Measurements from ENCODE around the gene SMG6. TPM values are rescaled to one million over a fixed set of nuclear protein-coding genes. Genes with fewer than 3 reads are reported as not detected.

Gene SMG6
- total and polyA plus RNA-seq, 2 donors (not counting 3 experiments of a cell fraction or from before 2014, with no cell fraction given): 40.1 to 42.2 TPM

DNA sequence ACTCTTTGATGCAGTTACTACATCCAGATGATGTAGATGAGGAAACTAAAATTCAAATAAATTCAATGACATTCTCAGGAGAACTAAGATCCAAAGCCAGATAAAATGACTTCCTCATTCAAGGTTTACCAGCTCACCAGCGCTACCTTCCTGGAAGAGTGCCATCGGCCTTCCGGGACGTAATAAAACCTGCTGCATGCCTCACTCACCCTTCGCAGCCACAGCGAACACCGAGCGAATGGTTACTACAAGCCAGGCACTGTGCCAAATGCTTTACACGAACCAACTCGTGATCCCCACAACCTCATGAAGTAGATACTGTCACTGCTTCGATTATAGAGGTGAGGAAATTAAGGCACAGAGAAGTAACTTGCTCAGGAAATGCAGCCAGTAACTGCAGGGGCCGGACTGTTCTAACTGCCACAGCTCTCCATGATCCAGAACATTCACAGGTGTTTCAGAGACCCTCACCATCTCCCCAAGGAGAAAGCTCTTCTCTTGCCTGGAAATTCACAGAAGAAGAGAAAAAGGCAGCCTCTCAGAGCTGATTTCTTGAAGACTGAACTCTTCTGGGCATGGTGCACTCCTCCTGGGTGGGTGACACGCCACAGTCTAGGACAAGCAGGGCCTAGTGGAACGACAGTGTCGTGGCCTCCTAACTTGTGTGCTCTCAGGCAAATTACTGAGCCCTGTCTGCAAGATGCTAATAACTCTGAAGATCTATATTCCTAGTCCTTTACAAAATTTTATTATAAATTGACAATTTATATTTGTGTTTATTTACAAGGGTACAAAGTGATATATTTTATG lies 201.9 kb downstream of the SMG6 start:
- ChIA-PET POLR2A (no interaction called here), CTCF (interaction anchor here (0.7 to 1.0 kb wide), 2 partner anchors 11 to 17 kb away, joined by 3 read pairs; no protein-coding TSS in a partner anchor)
- FAIRE-seq (no peak), DNase-seq (ENCODE audit: low read depth, low spot score) (no peak)
- H3K36me3 ChIP-seq (ENCODE audit: control insufficient read depth in 2 of 2, extremely low read depth in 1 of 2, insufficient read depth in 2 of 2, low read length in 2 of 2): no peaks in the 10 kb centered on the region
- H4K20me1 ChIP-seq (replicated peaks; ENCODE audit: control insufficient read depth, extremely low read depth, insufficient read depth, low read length): no peaks in the 10 kb centered on the region
- H3K27ac ChIP-seq (ENCODE audit: insufficient read depth, low read depth, low read length): no peak overlapping the region
- H3K4me1 ChIP-seq (ENCODE audit: control insufficient read depth, extremely low read depth, insufficient read depth, low read length): peaks cover 10% of the 10 kb centered on the region
- TF ChIP-seq, protein P1, sequence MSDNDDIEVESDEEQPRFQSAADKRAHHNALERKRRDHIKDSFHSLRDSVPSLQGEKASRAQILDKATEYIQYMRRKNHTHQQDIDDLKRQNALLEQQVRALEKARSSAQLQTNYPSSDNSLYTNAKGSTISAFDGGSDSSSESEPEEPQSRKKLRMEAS (IDR thresholded peaks at IDR 0.05; ENCODE audit: insufficient read depth, insufficient read length): no peak
- no peak for TF ChIP-seq JUN (IDR thresholded peaks at IDR 0.05; ENCODE audit: borderline replicate concordance, insufficient read depth, insufficient read length, low read depth)
- no peak overlapping the region for H3K4me3 ChIP-seq (replicated peaks in 1 of 3; ENCODE audit: insufficient read depth in 1 of 3, low read depth in 1 of 3, low read length in 3 of 3)
- H3K9me3 ChIP-seq (replicated peaks; ENCODE audit: control insufficient read depth, insufficient read depth, low read length): no peaks in the 10 kb centered on the region
- BruUV-seq (replicated peaks): no TSS peak
- dilution Hi-C loops (cut with MboI; ENCODE audit: extremely low pct_ligation_motif_present, low sequenced_read_pairs) (no loop called here), intact Hi-C loops (cut with micrococcal nuclease) (no loop called here)
- H3K79me2 ChIP-seq (ENCODE audit: control insufficient read depth, insufficient read depth, low read length): no peaks in the 10 kb centered on the region
- no peak overlapping the region for H2AFZ ChIP-seq (ENCODE audit: low read depth, low read length)
- no peak overlapping the region for H3K4me2 ChIP-seq (ENCODE audit: insufficient read depth, low read length)
- H3K27me3 ChIP-seq (ENCODE audit: control insufficient read depth in 2 of 2, insufficient read depth in 2 of 2, low read length in 2 of 2): no peaks in the 10 kb centered on the region
- H3K9me1 ChIP-seq (replicated peaks; ENCODE audit: control insufficient read depth, extremely low read depth, insufficient read depth, low read length): no peaks in the 10 kb centered on the region
- H3K9ac ChIP-seq (replicated peaks; ENCODE audit: extremely low read depth, insufficient read depth, low read length): no peak overlapping the region

DNA sequence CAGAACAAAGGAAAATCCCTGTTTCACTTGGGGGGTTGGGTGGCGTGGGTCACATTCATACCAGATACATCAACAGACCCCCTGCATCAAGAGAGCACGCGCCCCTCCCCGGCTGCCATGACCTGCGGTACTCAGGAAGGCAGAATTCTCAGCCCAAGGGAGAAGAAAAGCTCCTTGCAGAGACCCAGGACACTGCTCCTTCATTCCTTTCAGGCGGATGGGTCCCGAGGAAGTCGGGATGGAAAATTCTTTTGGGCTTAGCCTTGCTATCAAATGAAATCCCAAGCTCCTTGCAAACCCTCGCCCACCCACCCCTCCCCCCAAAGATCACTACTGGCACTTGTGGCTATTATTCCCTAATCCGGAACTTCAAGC lies 208.1 kb downstream of the SMG6 start:
- DNase-seq (ENCODE audit: low read depth, low spot score) (no peak), FAIRE-seq (no peak)
- TF ChIP-seq POLR2AphosphoS5 (IDR thresholded peaks at IDR 0.05; ENCODE audit: insufficient read depth, low read depth, low read length): no peak
- TF ChIP-seq CTCF (IDR thresholded peaks at IDR 0.05; ENCODE audit: extremely low read depth in 1 of 2, insufficient read depth in 1 of 2, low read depth in 1 of 2, low read length in 2 of 2): no peak
- no peak for TF ChIP-seq FOS (IDR thresholded peaks at IDR 0.05; ENCODE audit: borderline replicate concordance, insufficient read depth, low read length)
- TF ChIP-seq GATA2 (IDR thresholded peaks at IDR 0.05; ENCODE audit: insufficient read depth, insufficient read length, low read depth, low read length): no peak
- TF ChIP-seq, protein P1 (IDR thresholded peaks at IDR 0.05; ENCODE audit: insufficient read depth, insufficient read length): no peak
- TF ChIP-seq JUN (IDR thresholded peaks at IDR 0.05; ENCODE audit: borderline replicate concordance, insufficient read depth, insufficient read length, low read depth): no peak
- TF ChIP-seq MYC (IDR thresholded peaks at IDR 0.05; ENCODE audit: low read depth, low read length): no peak
- H2AFZ ChIP-seq (ENCODE audit: low read depth, low read length): no peak overlapping the region
- no peak overlapping the region for H3K9ac ChIP-seq (replicated peaks; ENCODE audit: extremely low read depth, insufficient read depth, low read length)
- intact Hi-C loops (cut with micrococcal nuclease) (loop anchor here (1.0 kb wide), 1 partner anchor 149 kb away; no protein-coding TSS in a partner anchor), dilution Hi-C loops (cut with MboI; ENCODE audit: extremely low pct_ligation_motif_present, low sequenced_read_pairs) (no loop called here)
- H3K4me1 ChIP-seq (ENCODE audit: control insufficient read depth, extremely low read depth, insufficient read depth, low read length): peaks cover 9% of the 10 kb centered on the region
- POLR2A ChIA-PET: no interaction called here
- no peak overlapping the region for H3K4me2 ChIP-seq (ENCODE audit: insufficient read depth, low read length)
- no peak overlapping the region for H3K4me3 ChIP-seq (replicated peaks in 1 of 3; ENCODE audit: insufficient read depth in 1 of 3, low read depth in 1 of 3, low read length in 3 of 3)
- no TSS peak for BruUV-seq (replicated peaks)
- H3K27ac ChIP-seq (ENCODE audit: insufficient read depth, low read depth, low read length): no peak overlapping the region
- H3K9me1 ChIP-seq (replicated peaks; ENCODE audit: control insufficient read depth, extremely low read depth, insufficient read depth, low read length): no peaks in the 10 kb centered on the region
- no peaks in the 10 kb centered on the region for H4K20me1 ChIP-seq (replicated peaks; ENCODE audit: control insufficient read depth, extremely low read depth, insufficient read depth, low read length)
- no peaks in the 10 kb centered on the region for H3K27me3 ChIP-seq (ENCODE audit: control insufficient read depth in 2 of 2, insufficient read depth in 2 of 2, low read length in 2 of 2)
- CTCF ChIA-PET: interaction anchor here (0.6 to 4.0 kb wide), 25 partner anchors 27 to 187 kb away, joined by 3 to 93 read pairs (median 6); no protein-coding TSS in a partner anchor
- H3K36me3 ChIP-seq (ENCODE audit: control insufficient read depth in 2 of 2, extremely low read depth in 1 of 2, insufficient read depth in 2 of 2, low read length in 2 of 2): no peaks in the 10 kb centered on the region
- H3K9me3 ChIP-seq (replicated peaks; ENCODE audit: control insufficient read depth, insufficient read depth, low read length): no peaks in the 10 kb centered on the region
- no peaks in the 10 kb centered on the region for H3K79me2 ChIP-seq (ENCODE audit: control insufficient read depth, insufficient read depth, low read length)
